NCI-H2196 (cell line): ENCODE results near the gene CETP.
"Not testable (repeated sequence)": the region's sequence is repeated elsewhere in the genome, so short reads cannot be mapped to it uniquely, and the experiment has no call there.

Experiments
- DNase-seq: peaks from one replicate; lab custom pipeline; 2025; ENCODE audit not compliant: unreplicated experiment; lab: John Stamatoyannopoulos, UW

Gene CETP

GRCh38 chr16:56995136-56995805 lies 33.5 kb downstream of the CETP start:
- DNase-seq: no peak

- DNase-seq: no peak
Measured at GRCh38 chr16:56997264-56997663, 35.5 kb downstream of the CETP start.

GRCh38 chr16:56997931-56998330 lies 36.2 kb downstream of the CETP start:
- no peak for DNase-seq

- DNase-seq: no peak
Measured at GRCh38 chr16:56998352-56998751, 36.6 kb downstream of the CETP start.

- no peak for DNase-seq
Measured at GRCh38 chr16:56998861-56999260, 37.1 kb downstream of the CETP start.

- no peak for DNase-seq
Measured at GRCh38 chr16:56999409-57000270, 37.9 kb downstream of the CETP start.

GRCh38 chr16:57000271-57001025 lies 38.7 kb downstream of the CETP start:
- DNase-seq: no peak

- no peak for DNase-seq
Measured at GRCh38 chr16:57001026-57001679, 39.4 kb downstream of the CETP start.

- no peak for DNase-seq
Measured at GRCh38 chr16:57003439-57004386, 42.0 kb downstream of the CETP start.

GRCh38 chr16:57004387-57005250 lies 42.9 kb downstream of the CETP start:
- DNase-seq: no peak

GRCh38 chr16:57005597-57005996 lies 43.8 kb downstream of the CETP start:
- DNase-seq: not testable (repeated sequence)

GRCh38 chr16:57007050-57007449 lies 45.3 kb downstream of the CETP start:
- no peak for DNase-seq

GRCh38 chr16:57007530-57007929 lies 45.8 kb downstream of the CETP start:
- DNase-seq: no peak

- no peak for DNase-seq
Measured at GRCh38 chr16:57008440-57008839, 46.7 kb downstream of the CETP start.

- no peak for DNase-seq
Measured at GRCh38 chr16:57009643-57010170, 48.0 kb downstream of the CETP start.

GRCh38 chr16:57012353-57012752 lies 50.6 kb downstream of the CETP start:
- no peak for DNase-seq

- no peak for DNase-seq
Measured at GRCh38 chr16:57013229-57013628, 51.5 kb downstream of the CETP start.

- no peak for DNase-seq
Measured at GRCh38 chr16:57013902-57014301, 52.2 kb downstream of the CETP start.

- DNase-seq: no peak
Measured at GRCh38 chr16:57016301-57016700, 54.6 kb downstream of the CETP start.
